Ishikawa (cell line): Measurements from ENCODE around the gene PCNA.

ENCODE experiments used
- CEBPB ChIP-seq: IDR thresholded peaks from 2 replicates; pipeline ENCODE4 v1.6.1; 2012
- CREB1 ChIP-seq: IDR thresholded peaks from 2 replicates; pipeline ENCODE4 v1.6.1; 2012; ENCODE audit warnings: low read depth
- EGR1 ChIP-seq: IDR thresholded peaks from 2 replicates; pipeline ENCODE4 v1.6.1; 2012
- EP300 ChIP-seq: IDR thresholded peaks from 2 replicates; pipeline ENCODE4 v1.6.1; 2012; ENCODE audit warnings: borderline replicate concordance
- FOXM1 ChIP-seq: IDR thresholded peaks from 2 replicates; pipeline ENCODE4 v1.6.1; 2012; ENCODE audit warnings: low read depth, borderline replicate concordance
- MAX ChIP-seq: IDR thresholded peaks from 2 replicates; pipeline ENCODE4 v1.6.1; 2012
- NFIC ChIP-seq: IDR thresholded peaks from 2 replicates; pipeline ENCODE4 v1.6.1; 2012
- RAD21 ChIP-seq: IDR thresholded peaks from 2 replicates; pipeline ENCODE4 v1.6.1; 2012; ENCODE audit warnings: low read depth
- REST ChIP-seq: IDR thresholded peaks from 2 replicates; pipeline ENCODE4 v1.6.1; 2012; ENCODE audit warnings: low read depth, mild to moderate bottlenecking
- TAF1 ChIP-seq: IDR thresholded peaks from 2 replicates; pipeline ENCODE4 v1.6.1; 2012; ENCODE audit warnings: low read depth, mild to moderate bottlenecking
- TCF12 ChIP-seq: IDR thresholded peaks from 2 replicates; pipeline ENCODE4 v1.6.1; 2012; ENCODE audit warnings: low read depth
- TEAD4 ChIP-seq: IDR thresholded peaks from 2 replicates; pipeline ENCODE4 v1.6.1; 2012
- USF1 ChIP-seq: IDR thresholded peaks from 2 replicates; pipeline ENCODE4 v1.6.1; 2012
- YY1 ChIP-seq: IDR thresholded peaks from 2 replicates; pipeline ENCODE4 v1.6.1; 2012; ENCODE audit warnings: low read depth
- ZBTB7A ChIP-seq: IDR thresholded peaks from 2 replicates; pipeline ENCODE4 v1.6.1; 2012; ENCODE audit warnings: low read depth

Gene PCNA

GRCh38 chr20:5154543-5154925, 34.8 kb upstream of the PCNA start:
- TF ChIP-seq FOXM1 (no peak), EP300 (no peak), CREB1 (no peak), TCF12 (no peak), REST (no peak)

- TF ChIP-seq EGR1 (no peak), ZBTB7A (no peak), YY1 (no peak), CEBPB (no peak), REST (no peak), TCF12 (no peak), USF1 (no peak), NFIC (no peak), TAF1 (no peak), RAD21 (no peak), MAX (no peak), CREB1 (no peak), TEAD4 (no peak), EP300 (no peak), FOXM1 (no peak)
These were observed 34.1 kb upstream of the PCNA start for GRCh38 chr20:5153612-5154542.

GRCh38 chr20:5153152-5153467, 33.4 kb upstream of the PCNA start:
- TF ChIP-seq MAX (no peak), USF1 (no peak), EP300 (no peak), CREB1 (no peak)

- TF ChIP-seq USF1 (no peak), ZBTB7A (no peak), TAF1 (no peak), NFIC (no peak), YY1 (no peak), TEAD4 (no peak), FOXM1 (no peak), MAX (no peak), CREB1 (no peak), RAD21 (no peak), EGR1 (no peak), REST (no peak), TCF12 (no peak), CEBPB (no peak), EP300 (no peak)
These were observed 30.7 kb upstream of the PCNA start for GRCh38 chr20:5150226-5151076.
